A673 (cell line): ENCODE results near the gene BPIFB2.

Source experiments
- CTCF ChIP-seq: fragments of 300-800, 200-600 bp; sonication (generic); conservative IDR thresholded peaks from 2 replicates; pipeline ENCODE4 v1.5.1; 2017; ENCODE audit warnings: low read depth, mild to moderate bottlenecking, antibody characterized with exemption, low read length, moderate library complexity, mixed read lengths
- EZH2 ChIP-seq: fragments of 200-600 bp; sonication (generic); IDR thresholded peaks from 2 replicates; pipeline ENCODE4 v1.6.1; 2017; ENCODE audit warnings: borderline replicate concordance, low read depth, mild to moderate bottlenecking, mixed read lengths, antibody characterized with exemption, low read length; ENCODE audit not compliant: poor library complexity, severe bottlenecking

GRCh38 chr20:32985596-32985995 lies 21.9 kb upstream of the BPIFB2 start:
- no peak for TF ChIP-seq EZH2
- TF ChIP-seq CTCF = no peak
